Upper lobe of left lung (tissue), 6 donors: ENCODE results near the gene DIAPH1. TPM values are rescaled to one million over a fixed set of nuclear protein-coding genes. Genes with fewer than 3 reads are reported as not detected.

ENCODE experiments used
- ATAC-seq, 2 donors: fragments of 200-7000 bp; cut with Tn5 transposase; one replicate each; pipeline ENCODE4 v1.9.1; 2022; ENCODE audit warnings: mild to moderate bottlenecking in 2 of 2, moderate library complexity in 2 of 2; ENCODE audit not compliant: low FRiP score in 2 of 2
- DNase-seq, 2 donors: peaks; one replicate each; pipeline ENCODE4 v3.0.0-alpha.2; 2019 to 2020
- H3K27ac ChIP-seq, 4 donors: fragments of 200-600 bp; sonication (generic); one replicate each; pipeline ENCODE4 v1.5.1; 2016 to 2019
- H3K27me3 ChIP-seq, 4 donors: fragments of 200-600 bp; sonication (generic); one replicate each; pipeline ENCODE4 v1.5.1; 2017 to 2019
- H3K36me3 ChIP-seq, 4 donors: fragments of 200-600 bp; sonication (generic); one replicate each; pipeline ENCODE4 v1.5.1; 2016 to 2019
- H3K4me1 ChIP-seq, 4 donors: fragments of 200-600 bp; sonication (generic); one replicate each; pipeline ENCODE4 v1.5.1; 2018 to 2019
- H3K4me3 ChIP-seq, 4 donors: fragments of 200-600 bp; sonication (generic); one replicate each; pipeline ENCODE4 v1.5.1; 2017 to 2019; ENCODE audit warnings: mild to moderate bottlenecking in 2 of 4, moderate library complexity in 1 of 4
- H3K9me3 ChIP-seq, 4 donors: fragments of 200-600 bp; sonication (generic); one replicate each; pipeline ENCODE4 v1.5.1; 2018 to 2019
- EP300 ChIP-seq, 4 donors: sonication (generic); formaldehyde crosslinking; IDR thresholded peaks; one replicate each; pipeline ENCODE4 v1.5.1; 2017; ENCODE audit warnings: antibody characterized with exemption in 4 of 4, control low read depth in 2 of 4
- POLR2A ChIP-seq, 4 donors: fragments of 450-650 bp; IDR thresholded peaks; one replicate each; pipeline ENCODE4 v1.5.1; 2016 to 2017; ENCODE audit warnings: antibody characterized with exemption in 4 of 4, mild to moderate bottlenecking in 2 of 4
- POLR2AphosphoS5 ChIP-seq, 2 donors: sonication (generic); formaldehyde crosslinking; IDR thresholded peaks; one replicate each; pipeline ENCODE4 v1.5.1; 2017; ENCODE audit warnings: antibody characterized with exemption in 2 of 2
- WGBS, 2 donors: methylation state at CpG; one replicate each; pipeline ENCODE4 v1.1.5; 2017 to 2018; 5-methylcytosine and 5-hydroxymethylcytosine counted together
- total RNA-seq, 6 donors: library from RNA; depleted of rRNA in 4 of 6; stranded (reverse); fragments of >200 nt in 4 of 6; gene quantifications; one replicate each; pipeline versions ENCODE4 v1.1.0 to v1.2.1, GENCODE V29; 2016 to 2021
- TF ChIP-seq, protein P1 (sequence below), 6 experiments: fragments of 450-650 bp in 4 of 6; fragments of 200-600 bp in 2 of 6; sonication (generic) in 2 of 6; IDR thresholded peaks; one replicate each; pipeline ENCODE4 v1.5.1; 2016 to 2019; ENCODE audit warnings: antibody characterized with exemption in 6 of 6
- donor health status: DM: no; HTN: no; CAD: no; lungs with moderate emphysema.
- donor health status: DM: no; HTN: yes; CAD: no; lungs with severe emphysema.

Gene DIAPH1
- total RNA-seq, 6 donors from 2014 or later: 96.4 to 175 (median 133) TPM

DNA sequence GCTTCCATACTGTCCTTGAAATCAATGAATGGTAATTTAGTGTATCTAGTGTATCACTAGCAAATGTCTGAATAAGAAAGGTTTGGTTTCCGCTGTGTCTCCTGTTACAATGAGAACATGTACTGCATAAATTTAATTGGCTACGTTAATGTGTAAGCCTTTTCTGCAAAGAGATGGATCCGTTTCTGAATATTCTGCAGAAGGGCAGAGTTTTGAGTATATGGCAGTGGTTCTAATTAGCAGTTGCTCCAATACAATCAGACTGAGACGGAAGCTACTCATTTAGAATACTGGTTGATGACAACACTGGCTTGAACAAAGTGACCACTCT lies 134.5 kb downstream of the DIAPH1 start:
- WGBS, 2 donors: 29 to 36% methylated on average over 4 of the region's 4 CpGs
- H3K4me3 ChIP-seq: peak overlapping the region in 2 of 4 donors; percentile 29 to 39
- TF ChIP-seq POLR2AphosphoS5 (IDR thresholded peaks at IDR 0.05) (no peak), POLR2A (IDR thresholded peaks at IDR 0.05) (no peak)
- TF ChIP-seq, protein P1, sequence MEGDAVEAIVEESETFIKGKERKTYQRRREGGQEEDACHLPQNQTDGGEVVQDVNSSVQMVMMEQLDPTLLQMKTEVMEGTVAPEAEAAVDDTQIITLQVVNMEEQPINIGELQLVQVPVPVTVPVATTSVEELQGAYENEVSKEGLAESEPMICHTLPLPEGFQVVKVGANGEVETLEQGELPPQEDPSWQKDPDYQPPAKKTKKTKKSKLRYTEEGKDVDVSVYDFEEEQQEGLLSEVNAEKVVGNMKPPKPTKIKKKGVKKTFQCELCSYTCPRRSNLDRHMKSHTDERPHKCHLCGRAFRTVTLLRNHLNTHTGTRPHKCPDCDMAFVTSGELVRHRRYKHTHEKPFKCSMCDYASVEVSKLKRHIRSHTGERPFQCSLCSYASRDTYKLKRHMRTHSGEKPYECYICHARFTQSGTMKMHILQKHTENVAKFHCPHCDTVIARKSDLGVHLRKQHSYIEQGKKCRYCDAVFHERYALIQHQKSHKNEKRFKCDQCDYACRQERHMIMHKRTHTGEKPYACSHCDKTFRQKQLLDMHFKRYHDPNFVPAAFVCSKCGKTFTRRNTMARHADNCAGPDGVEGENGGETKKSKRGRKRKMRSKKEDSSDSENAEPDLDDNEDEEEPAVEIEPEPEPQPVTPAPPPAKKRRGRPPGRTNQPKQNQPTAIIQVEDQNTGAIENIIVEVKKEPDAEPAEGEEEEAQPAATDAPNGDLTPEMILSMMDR (IDR thresholded peaks at IDR 0.05): no peak
- H3K36me3 ChIP-seq: peaks cover 0 to 27% (median 0%) of the 10 kb centered on the region in 4 donors
- H3K27me3 ChIP-seq: peaks cover 0 to 2% (median 0%) of the 10 kb centered on the region in 4 donors
- DNase-seq (no peak), ATAC-seq (no peak)
- no peak overlapping the region for H3K27ac ChIP-seq
- no peaks in the 10 kb centered on the region for H3K9me3 ChIP-seq
- peaks cover 2 to 26% (median 22%) of the 10 kb centered on the region in 4 donors for H3K4me1 ChIP-seq

DNA sequence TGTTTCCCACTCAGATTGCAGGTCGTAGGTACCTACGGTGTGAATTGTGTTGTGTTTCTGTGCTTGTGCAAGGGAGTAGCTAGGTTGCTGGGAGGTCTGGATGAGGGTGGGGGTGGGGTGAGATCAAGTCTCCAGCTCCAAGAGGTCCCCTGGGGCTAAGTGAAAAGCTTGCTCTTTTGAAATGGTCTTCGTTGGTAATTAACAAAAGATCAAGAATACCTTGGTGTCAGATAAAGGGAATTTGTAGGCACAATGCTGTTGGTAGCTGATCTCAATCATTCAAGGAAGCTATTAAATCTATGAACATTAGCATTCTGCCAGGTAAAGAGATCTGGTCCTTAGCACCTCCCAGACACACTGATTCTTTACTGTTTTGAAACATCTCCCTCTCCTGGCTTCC lies 134.9 kb downstream of the DIAPH1 start:
- H3K9me3 ChIP-seq: no peaks in the 10 kb centered on the region
- H3K4me3 ChIP-seq: peak overlapping the region in 2 of 4 donors; percentile 1 to 29
- H3K27ac ChIP-seq: no peak overlapping the region
- peaks cover 0 to 2% (median 0%) of the 10 kb centered on the region in 4 donors for H3K27me3 ChIP-seq
- TF ChIP-seq POLR2A (IDR thresholded peaks at IDR 0.05): no peak
- no peak for TF ChIP-seq EP300 (IDR thresholded peaks at IDR 0.05)
- TF ChIP-seq, protein P1 (IDR thresholded peaks at IDR 0.05): no peak
- TF ChIP-seq POLR2AphosphoS5 (IDR thresholded peaks at IDR 0.05): no peak
- no peak for ATAC-seq
- no peak for DNase-seq
- peaks cover 0 to 27% (median 0%) of the 10 kb centered on the region in 4 donors for H3K36me3 ChIP-seq
- peaks cover 5 to 29% (median 22%) of the 10 kb centered on the region in 4 donors for H3K4me1 ChIP-seq
- 43 to 54% methylated on average over 3 of the region's 3 CpGs for WGBS, 2 donors

DNA sequence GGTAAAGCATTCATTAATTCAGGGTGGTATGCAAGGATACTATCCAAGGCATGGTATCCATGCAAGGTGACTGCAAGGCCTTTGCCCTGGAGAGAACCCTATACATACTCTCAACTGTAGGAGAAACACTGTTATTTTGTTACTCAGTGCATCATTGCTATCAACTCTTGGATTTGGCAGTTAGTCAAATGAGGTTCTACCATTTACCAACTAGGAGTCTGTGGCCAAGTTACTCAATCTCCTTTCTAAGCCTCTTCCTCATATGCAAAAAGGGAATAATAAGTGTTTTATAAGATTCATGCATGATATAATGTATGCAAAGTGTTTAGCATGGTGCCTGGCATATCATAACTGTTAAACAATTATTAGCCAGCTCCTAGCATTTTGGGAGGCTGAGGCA lies 139.0 kb downstream of the DIAPH1 start:
- Histone ChIP-seq H3K27ac (no peak overlapping the region), H3K4me1 (peaks cover 26 to 55% (median 34%) of the 10 kb centered on the region in 4 donors), H3K27me3 (peaks cover 0 to under 1% (median 0%) of the 10 kb centered on the region in 4 donors), H3K36me3 (peaks cover 0 to 5% (median 0%) of the 10 kb centered on the region in 4 donors), H3K4me3 (peak overlapping the region in 2 of 4 donors; percentile 65 to 70), H3K9me3 (no peaks in the 10 kb centered on the region)
- no peak for ATAC-seq
- no peak for DNase-seq
- TF ChIP-seq POLR2A (IDR thresholded peaks at IDR 0.05) (no peak), EP300 (IDR thresholded peaks at IDR 0.05) (no peak), POLR2AphosphoS5 (IDR thresholded peaks at IDR 0.05) (no peak)
- TF ChIP-seq, protein P1 (IDR thresholded peaks at IDR 0.05): no peak

DNA sequence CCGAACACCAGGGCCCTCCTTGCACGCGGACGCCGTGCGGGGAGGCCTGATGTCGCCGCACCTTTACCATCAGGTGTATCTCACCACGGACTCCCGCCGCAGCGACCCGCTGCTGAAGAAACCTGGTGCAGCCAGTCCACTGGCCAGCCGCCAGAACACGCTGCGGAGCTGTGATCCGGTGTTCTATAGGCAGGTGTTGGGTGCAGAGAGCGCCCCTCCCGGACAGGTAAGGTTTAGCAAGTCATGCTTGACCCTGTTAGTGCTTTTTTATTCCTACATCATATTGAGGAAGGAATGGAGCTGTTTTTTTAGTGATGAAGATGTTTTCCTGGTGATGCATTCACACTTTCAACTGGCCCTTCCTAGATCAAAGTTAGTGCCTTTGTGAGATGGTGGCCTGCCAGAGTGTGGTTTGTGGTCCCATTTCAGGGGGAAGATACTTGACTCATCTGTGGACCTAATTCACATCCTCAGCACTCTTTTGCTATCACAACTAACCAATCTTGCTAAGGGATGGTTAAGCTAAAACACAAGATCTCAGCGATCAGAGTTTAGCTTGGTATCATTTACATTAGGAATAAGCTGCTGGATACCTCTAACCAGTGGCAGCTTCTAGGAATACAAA lies 140.4 kb downstream of the DIAPH1 start:
- DNase-seq (peak; percentile 87 to 92), ATAC-seq (no peak)
- no peaks in the 10 kb centered on the region for H3K9me3 ChIP-seq
- 30 to 57% methylated on average over 18 to 19 of the region's 20 CpGs for WGBS, 2 donors
- peaks cover 21 to 52% (median 34%) of the 10 kb centered on the region in 4 donors for H3K4me1 ChIP-seq
- H3K4me3 ChIP-seq: peak overlapping the region; percentile 17 to 70 (median 58)
- H3K27me3 ChIP-seq: no peaks in the 10 kb centered on the region
- no peak for TF ChIP-seq POLR2A (IDR thresholded peaks at IDR 0.05)
- TF ChIP-seq, protein P1 (IDR thresholded peaks at IDR 0.05): peak in 3 of 6 experiments; percentile 34 to 46 (median 36)
- no peak overlapping the region for H3K27ac ChIP-seq
- H3K36me3 ChIP-seq: peaks cover 0 to 5% (median 0%) of the 10 kb centered on the region in 4 donors

DNA sequence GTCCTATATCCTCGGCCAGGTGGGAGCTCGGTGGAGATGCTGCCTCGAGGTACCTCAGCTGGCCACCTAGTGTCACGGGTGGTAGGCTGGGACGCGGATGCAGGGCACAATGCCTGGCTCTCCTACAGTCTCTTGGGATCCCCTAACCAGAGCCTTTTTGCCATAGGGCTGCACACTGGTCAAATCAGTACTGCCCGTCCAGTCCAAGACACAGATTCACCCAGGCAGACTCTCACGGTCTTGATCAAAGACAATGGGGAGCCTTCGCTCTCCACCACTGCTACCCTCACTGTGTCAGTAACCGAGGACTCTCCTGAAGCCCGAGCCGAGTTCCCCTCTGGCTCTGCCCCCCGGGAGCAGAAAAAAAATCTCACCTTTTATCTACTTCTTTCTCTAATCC lies 141.0 kb downstream of the DIAPH1 start:
- no peaks in the 10 kb centered on the region for H3K27me3 ChIP-seq
- WGBS, 2 donors: 55 to 60% methylated on average over 7 to 13 of the region's 13 CpGs
- DNase-seq (no peak), ATAC-seq (no peak)
- peaks cover 0 to 5% (median 0%) of the 10 kb centered on the region in 4 donors for H3K36me3 ChIP-seq
- peak overlapping the region in 2 of 4 donors; percentile 38 to 88 for H3K27ac ChIP-seq
- H3K4me3 ChIP-seq: peak overlapping the region; percentile 17 to 70 (median 58)
- TF ChIP-seq, protein P1 (IDR thresholded peaks at IDR 0.05): no peak
- no peak for TF ChIP-seq POLR2A (IDR thresholded peaks at IDR 0.05)
- TF ChIP-seq EP300 (IDR thresholded peaks at IDR 0.05): no peak
- no peaks in the 10 kb centered on the region for H3K9me3 ChIP-seq
- H3K4me1 ChIP-seq: peaks cover 21 to 52% (median 34%) of the 10 kb centered on the region in 4 donors
